C4-2B (cell line): Measurements from ENCODE around the gene SIAH3.

Experiments used
- H3K27ac ChIP-seq: fragments of 450-650 bp; 2 replicates; pipeline ENCODE4 v1.5.1; 2017
- ZFX ChIP-seq: fragments of 450-650 bp; IDR thresholded peaks from 2 replicates; pipeline ENCODE4 v1.6.1; 2017
- TF ChIP-seq, protein P1 (sequence below): fragments of 450-650 bp; conservative IDR thresholded peaks from 2 replicates; pipeline ENCODE4 v1.5.1; 2017; ENCODE audit warnings: mild to moderate bottlenecking

Gene SIAH3

GRCh38 chr13:45851171-45851921 is at the start of gene SIAH3:
SIAH3 (minus strand) TSS chr13:45851753; CDS start chr13:45851629, 124 bp downstream.
- H3K27ac ChIP-seq: no peak within 1 kb of the TSS
- TF ChIP-seq ZFX: no peak
- TF ChIP-seq, protein P1, sequence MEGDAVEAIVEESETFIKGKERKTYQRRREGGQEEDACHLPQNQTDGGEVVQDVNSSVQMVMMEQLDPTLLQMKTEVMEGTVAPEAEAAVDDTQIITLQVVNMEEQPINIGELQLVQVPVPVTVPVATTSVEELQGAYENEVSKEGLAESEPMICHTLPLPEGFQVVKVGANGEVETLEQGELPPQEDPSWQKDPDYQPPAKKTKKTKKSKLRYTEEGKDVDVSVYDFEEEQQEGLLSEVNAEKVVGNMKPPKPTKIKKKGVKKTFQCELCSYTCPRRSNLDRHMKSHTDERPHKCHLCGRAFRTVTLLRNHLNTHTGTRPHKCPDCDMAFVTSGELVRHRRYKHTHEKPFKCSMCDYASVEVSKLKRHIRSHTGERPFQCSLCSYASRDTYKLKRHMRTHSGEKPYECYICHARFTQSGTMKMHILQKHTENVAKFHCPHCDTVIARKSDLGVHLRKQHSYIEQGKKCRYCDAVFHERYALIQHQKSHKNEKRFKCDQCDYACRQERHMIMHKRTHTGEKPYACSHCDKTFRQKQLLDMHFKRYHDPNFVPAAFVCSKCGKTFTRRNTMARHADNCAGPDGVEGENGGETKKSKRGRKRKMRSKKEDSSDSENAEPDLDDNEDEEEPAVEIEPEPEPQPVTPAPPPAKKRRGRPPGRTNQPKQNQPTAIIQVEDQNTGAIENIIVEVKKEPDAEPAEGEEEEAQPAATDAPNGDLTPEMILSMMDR: no peak

- TF ChIP-seq, protein P1: no peak
- no peak for TF ChIP-seq ZFX
- H3K27ac ChIP-seq: no peak overlapping the region
These were observed 47.9 kb upstream of the SIAH3 start for GRCh38 chr13:45899406-45899805.

GRCh38 chr13:45897562-45897961 is 46.0 kb upstream of the SIAH3 start:
- no peak overlapping the region for H3K27ac ChIP-seq
- no peak for TF ChIP-seq ZFX
- TF ChIP-seq, protein P1: no peak

- TF ChIP-seq, protein P1: no peak
- no peak for TF ChIP-seq ZFX
- no peak overlapping the region for H3K27ac ChIP-seq
These were observed 44.7 kb upstream of the SIAH3 start for GRCh38 chr13:45896285-45896684.

DNA sequence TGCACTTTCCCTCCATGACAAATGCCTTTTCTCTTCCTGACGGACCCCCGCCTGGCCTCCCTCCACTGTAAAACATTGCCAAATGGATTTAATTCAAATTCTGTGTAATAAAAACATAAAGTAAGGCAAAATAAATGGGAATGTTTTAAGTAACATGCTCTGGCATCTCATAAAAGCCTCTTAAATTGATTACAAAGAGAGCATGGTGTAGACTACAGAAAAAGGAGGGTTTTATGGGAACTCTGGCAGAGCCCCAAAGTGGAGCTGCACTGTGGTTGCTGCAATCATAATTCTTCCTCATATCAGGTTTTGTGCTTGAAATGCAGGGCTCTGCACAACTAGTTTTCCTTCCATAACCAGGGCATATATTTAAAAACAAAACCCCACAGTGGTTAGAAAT is 44.3 kb upstream of the SIAH3 start:
- H3K27ac ChIP-seq: no peak overlapping the region
- TF ChIP-seq, protein P1: no peak
- no peak for TF ChIP-seq ZFX

- no peak for TF ChIP-seq ZFX
- TF ChIP-seq, protein P1: no peak
- no peak overlapping the region for H3K27ac ChIP-seq
These were observed 41.0 kb upstream of the SIAH3 start for GRCh38 chr13:45892513-45892912.

GRCh38 chr13:45889590-45890243 is 38.2 kb upstream of the SIAH3 start:
- TF ChIP-seq ZFX: no peak
- TF ChIP-seq, protein P1: no peak
- H3K27ac ChIP-seq: no peak overlapping the region
